Measurements from ENCODE around the gene IL37.

GRCh38 chr2:112938904-112939303 lies 27.9 kb downstream of the IL37 start:
- TF ChIP-seq, protein P1, sequence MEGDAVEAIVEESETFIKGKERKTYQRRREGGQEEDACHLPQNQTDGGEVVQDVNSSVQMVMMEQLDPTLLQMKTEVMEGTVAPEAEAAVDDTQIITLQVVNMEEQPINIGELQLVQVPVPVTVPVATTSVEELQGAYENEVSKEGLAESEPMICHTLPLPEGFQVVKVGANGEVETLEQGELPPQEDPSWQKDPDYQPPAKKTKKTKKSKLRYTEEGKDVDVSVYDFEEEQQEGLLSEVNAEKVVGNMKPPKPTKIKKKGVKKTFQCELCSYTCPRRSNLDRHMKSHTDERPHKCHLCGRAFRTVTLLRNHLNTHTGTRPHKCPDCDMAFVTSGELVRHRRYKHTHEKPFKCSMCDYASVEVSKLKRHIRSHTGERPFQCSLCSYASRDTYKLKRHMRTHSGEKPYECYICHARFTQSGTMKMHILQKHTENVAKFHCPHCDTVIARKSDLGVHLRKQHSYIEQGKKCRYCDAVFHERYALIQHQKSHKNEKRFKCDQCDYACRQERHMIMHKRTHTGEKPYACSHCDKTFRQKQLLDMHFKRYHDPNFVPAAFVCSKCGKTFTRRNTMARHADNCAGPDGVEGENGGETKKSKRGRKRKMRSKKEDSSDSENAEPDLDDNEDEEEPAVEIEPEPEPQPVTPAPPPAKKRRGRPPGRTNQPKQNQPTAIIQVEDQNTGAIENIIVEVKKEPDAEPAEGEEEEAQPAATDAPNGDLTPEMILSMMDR (IDR thresholded peaks at IDR 0.05; ENCODE audit: low read depth, low read length, poor library complexity, severe bottlenecking): no peak
- no peak for TF ChIP-seq EZH2phosphoT487 (IDR thresholded peaks at IDR 0.05; ENCODE audit: borderline replicate concordance, low read length)
